ENCODE measurements around the gene KIF23. TPM values are rescaled to one million over a fixed set of nuclear protein-coding genes. Genes with fewer than 3 reads are reported as not detected.

KIF23 gene
- total RNA-seq, 1 experiment from 2014 or later: 83.7 TPM

DNA sequence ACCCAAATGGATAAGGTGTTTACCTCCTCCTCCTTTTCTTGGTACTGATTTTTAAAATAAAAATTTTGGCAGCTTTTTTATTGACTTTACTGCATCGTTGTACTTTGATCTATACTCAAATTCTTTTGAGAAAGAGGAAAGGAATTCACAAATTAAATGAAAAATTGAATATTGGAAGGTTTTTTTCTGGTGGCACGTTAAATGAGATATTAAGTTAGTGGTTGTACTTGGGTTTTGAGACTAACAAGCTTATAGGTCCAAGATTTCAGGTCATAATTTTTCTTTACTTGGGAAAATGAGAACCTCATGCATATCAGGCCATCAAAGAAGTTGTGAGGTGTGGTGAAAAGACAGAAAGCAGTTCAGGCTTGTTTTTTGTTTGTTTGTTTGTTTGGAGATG, 52.6 kb downstream of the KIF23 start:
- peaks cover 10 to 48% of the 10 kb centered on the region in 2 experiments for H3K4me1 ChIP-seq (ENCODE audit: control insufficient read depth in 1 of 2, insufficient read depth in 2 of 2, low read length in 2 of 2)

GRCh38 chr15:69467636-69468035, 53.5 kb downstream of the KIF23 start:
- RAD21 ChIA-PET (ENCODE audit: low non-redundant PET in 1 of 2, low total read pairs in 2 of 2, uncharacterized antibody in 2 of 2, unreplicated experiment in 2 of 2): no interaction called here
- POLR2A ChIA-PET: no interaction called here
- TF ChIP-seq POLR2A (IDR thresholded peaks at IDR 0.05; ENCODE audit: borderline replicate concordance, extremely low read depth, insufficient read depth, insufficient read length) (no peak), FOSL1 (IDR thresholded peaks at IDR 0.05; ENCODE audit: low read depth) (no peak), JUND (IDR thresholded peaks at IDR 0.05) (no peak)
- no peak overlapping the region for H2AFZ ChIP-seq (ENCODE audit: low read depth, low read length, poor library complexity, severe bottlenecking)
- H3K27ac ChIP-seq (ENCODE audit: low read depth, low read length): no peak overlapping the region
- DNase-seq (ENCODE audit: low read depth, low spot score): no peak
- no peak overlapping the region for H3K9ac ChIP-seq (ENCODE audit: low read length)
- no peaks in the 10 kb centered on the region for H3K79me2 ChIP-seq (ENCODE audit: insufficient read depth, low read length)
- no peak for ATAC-seq
- CTCF ChIA-PET: interaction anchor here (1.8 to 5.0 kb wide), 3 partner anchors 9 to 436 kb away, joined by 5 to 19 read pairs (median 7); no protein-coding TSS in a partner anchor
- no peaks in the 10 kb centered on the region for H3K9me2 ChIP-seq (ENCODE audit: insufficient read depth)
- no TSS peak for BruUV-seq (replicated peaks)
- intact Hi-C loops (cut with micrococcal nuclease): no loop called here
- no peaks in the 10 kb centered on the region for H3K27me3 ChIP-seq (ENCODE audit: insufficient read depth, low read length)
- no peak overlapping the region for H3K4me2 ChIP-seq (ENCODE audit: low read length)
- no peak overlapping the region for H3K4me3 ChIP-seq (replicated peaks in 1 of 2; ENCODE audit: low read depth in 1 of 2, low read length in 2 of 2)
- H3K4me1 ChIP-seq (ENCODE audit: control insufficient read depth in 1 of 2, insufficient read depth in 2 of 2, low read length in 2 of 2): peaks cover 6 to 41% of the 10 kb centered on the region in 2 experiments
- no peaks in the 10 kb centered on the region for H3K36me3 ChIP-seq (ENCODE audit: control insufficient read depth in 1 of 2, insufficient read depth in 2 of 2, low read length in 2 of 2)
- no peaks in the 10 kb centered on the region for H3K9me3 ChIP-seq (ENCODE audit: control insufficient read depth in 1 of 2, insufficient read depth in 1 of 2, low read depth in 1 of 2, low read length in 2 of 2)
- no peaks in the 10 kb centered on the region for H4K20me1 ChIP-seq (ENCODE audit: insufficient read depth)

More for the DNA sequence above, 52.6 kb downstream of the KIF23 start:
- BruUV-seq (replicated peaks): no TSS peak
- Histone ChIP-seq H3K9me3 (ENCODE audit: control insufficient read depth in 1 of 2, insufficient read depth in 1 of 2, low read depth in 1 of 2, low read length in 2 of 2) (no peaks in the 10 kb centered on the region), H3K4me3 (replicated peaks in 1 of 2; ENCODE audit: low read depth in 1 of 2, low read length in 2 of 2) (no peak overlapping the region), H4K20me1 (ENCODE audit: insufficient read depth) (no peaks in the 10 kb centered on the region), H3K9ac (ENCODE audit: low read length) (no peak overlapping the region), H3K27me3 (ENCODE audit: insufficient read depth, low read length) (no peaks in the 10 kb centered on the region), H2AFZ (ENCODE audit: low read depth, low read length, poor library complexity, severe bottlenecking) (peak overlapping the region; percentile 14), H3K9me2 (ENCODE audit: insufficient read depth) (no peaks in the 10 kb centered on the region), H3K79me2 (ENCODE audit: insufficient read depth, low read length) (no peaks in the 10 kb centered on the region), H3K27ac (ENCODE audit: low read depth, low read length) (no peak overlapping the region), H3K36me3 (ENCODE audit: control insufficient read depth in 1 of 2, insufficient read depth in 2 of 2, low read length in 2 of 2) (no peaks in the 10 kb centered on the region), H3K4me2 (ENCODE audit: low read length) (no peak overlapping the region)
- DNase-seq (ENCODE audit: low read depth, low spot score): no peak
- TF ChIP-seq SRF (IDR thresholded peaks at IDR 0.05; ENCODE audit: low read depth) (no peak), MAX (IDR thresholded peaks at IDR 0.05) (no peak), POLR2A (IDR thresholded peaks at IDR 0.05; ENCODE audit: borderline replicate concordance, extremely low read depth, insufficient read depth, insufficient read length) (no peak)
- intact Hi-C loops (cut with micrococcal nuclease): loop anchor here (1.0 kb wide), 1 partner anchor 407 kb away; no protein-coding TSS in a partner anchor
- POLR2A ChIA-PET: interaction anchor here (1.0 kb wide), 1 partner anchor 11 kb away, joined by 4 read pairs; no protein-coding TSS in a partner anchor
- RAD21 ChIA-PET (ENCODE audit: low non-redundant PET in 1 of 2, low total read pairs in 2 of 2, uncharacterized antibody in 2 of 2, unreplicated experiment in 2 of 2): no interaction called here
- ATAC-seq: no peak
- CTCF ChIA-PET: interaction anchor here (1.8 to 5.0 kb wide), 3 partner anchors 10 to 436 kb away, joined by 5 to 19 read pairs (median 7); no protein-coding TSS in a partner anchor

Data from HCT116 (cell line).